Measurements from ENCODE around the gene UBXN7. TPM values are rescaled to one million over a fixed set of nuclear protein-coding genes. Genes with fewer than 3 reads are reported as not detected.

UBXN7 gene
- total RNA-seq, 1 donor from 2014 or later, result 31.2 TPM

DNA sequence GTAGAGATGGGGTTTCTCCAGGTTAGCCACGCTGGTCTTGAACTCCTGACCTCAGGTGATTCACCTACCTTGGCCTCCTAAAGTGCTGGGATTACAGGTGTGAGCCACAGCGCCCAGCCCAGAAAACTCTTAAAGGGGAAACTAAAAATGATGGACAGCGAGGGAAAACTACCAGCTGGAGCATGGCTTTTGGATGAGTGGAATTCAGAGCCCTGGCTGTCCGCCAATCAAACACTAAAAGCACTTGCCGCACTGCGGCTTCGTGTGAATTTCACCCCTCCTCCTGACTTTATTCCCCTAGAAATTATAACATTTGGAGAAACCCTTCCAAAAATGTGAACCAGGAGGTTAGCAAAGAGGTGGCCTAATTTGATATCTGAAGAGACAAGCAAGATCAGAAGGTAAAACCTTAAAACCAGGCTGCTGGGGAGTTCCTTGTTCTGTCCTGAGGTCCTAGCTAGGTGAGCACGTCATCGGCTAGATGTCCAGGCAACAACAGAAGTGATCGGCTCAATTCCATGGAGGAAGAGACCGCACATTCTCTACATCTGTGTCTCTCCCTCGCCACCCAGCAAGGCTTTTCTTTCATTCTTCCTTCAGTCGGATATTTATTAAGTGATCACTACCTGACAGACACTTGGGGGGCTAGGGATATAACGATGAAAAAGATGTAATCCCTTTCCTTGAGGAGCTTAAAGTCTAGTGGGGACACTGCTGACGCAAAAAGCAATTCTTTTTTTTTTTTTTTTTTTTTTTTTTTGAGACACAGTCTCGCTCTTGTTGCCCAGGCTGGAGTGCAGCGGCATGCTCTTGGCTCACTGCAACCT is 95.7 kb downstream of the UBXN7 start:
- TF ChIP-seq, protein P1, sequence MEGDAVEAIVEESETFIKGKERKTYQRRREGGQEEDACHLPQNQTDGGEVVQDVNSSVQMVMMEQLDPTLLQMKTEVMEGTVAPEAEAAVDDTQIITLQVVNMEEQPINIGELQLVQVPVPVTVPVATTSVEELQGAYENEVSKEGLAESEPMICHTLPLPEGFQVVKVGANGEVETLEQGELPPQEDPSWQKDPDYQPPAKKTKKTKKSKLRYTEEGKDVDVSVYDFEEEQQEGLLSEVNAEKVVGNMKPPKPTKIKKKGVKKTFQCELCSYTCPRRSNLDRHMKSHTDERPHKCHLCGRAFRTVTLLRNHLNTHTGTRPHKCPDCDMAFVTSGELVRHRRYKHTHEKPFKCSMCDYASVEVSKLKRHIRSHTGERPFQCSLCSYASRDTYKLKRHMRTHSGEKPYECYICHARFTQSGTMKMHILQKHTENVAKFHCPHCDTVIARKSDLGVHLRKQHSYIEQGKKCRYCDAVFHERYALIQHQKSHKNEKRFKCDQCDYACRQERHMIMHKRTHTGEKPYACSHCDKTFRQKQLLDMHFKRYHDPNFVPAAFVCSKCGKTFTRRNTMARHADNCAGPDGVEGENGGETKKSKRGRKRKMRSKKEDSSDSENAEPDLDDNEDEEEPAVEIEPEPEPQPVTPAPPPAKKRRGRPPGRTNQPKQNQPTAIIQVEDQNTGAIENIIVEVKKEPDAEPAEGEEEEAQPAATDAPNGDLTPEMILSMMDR (IDR thresholded peaks at IDR 0.05; ENCODE audit: borderline replicate concordance), result no peak
- Histone ChIP-seq H3K4me3 (no peak overlapping the region), H3K36me3 (no peaks in the 10 kb centered on the region), H3K27me3 (ENCODE audit: low read depth) (peaks cover 17% of the 10 kb centered on the region), H3K27ac (replicated peaks) (no peak overlapping the region), H3K9me3 (replicated peaks) (peaks cover 8% of the 10 kb centered on the region), H3K4me1 (no peaks in the 10 kb centered on the region)
- intact Hi-C loops (cut with micrococcal nuclease), result no loop called here
- no peak for DNase-seq

DNA sequence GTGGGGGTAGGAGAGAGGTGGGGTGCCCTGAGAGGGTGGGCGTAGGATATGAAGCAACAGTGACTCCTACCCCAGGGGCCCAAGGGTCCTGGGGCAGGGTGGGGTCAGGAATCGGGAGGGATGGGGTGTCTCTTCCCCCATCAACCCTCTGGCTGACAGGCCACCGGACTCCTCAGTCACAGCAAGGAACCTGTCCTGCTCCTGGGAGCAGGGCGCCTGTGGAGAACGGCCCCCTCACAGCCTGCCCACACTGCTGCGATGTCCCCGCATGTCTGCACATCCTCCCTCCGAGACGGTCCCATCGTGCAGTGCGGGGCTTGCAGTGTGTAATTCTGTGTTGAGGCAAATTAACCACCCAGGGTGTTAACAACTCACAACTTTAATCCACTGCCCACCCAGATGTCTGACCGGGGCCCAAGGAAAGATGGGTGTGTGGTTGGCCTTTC is 96.7 kb downstream of the UBXN7 start:
- TF ChIP-seq, protein P1 (IDR thresholded peaks at IDR 0.05; ENCODE audit: borderline replicate concordance), result no peak
- intact Hi-C loops (cut with micrococcal nuclease), result no loop called here
- H3K9me3 ChIP-seq (replicated peaks), result peaks cover 8% of the 10 kb centered on the region
- no peak overlapping the region for H3K27ac ChIP-seq (replicated peaks)
- no peaks in the 10 kb centered on the region for H3K36me3 ChIP-seq
- H3K4me1 ChIP-seq, result no peaks in the 10 kb centered on the region
- H3K4me3 ChIP-seq, result no peak overlapping the region
- H3K27me3 ChIP-seq (ENCODE audit: low read depth), result peaks cover 20% of the 10 kb centered on the region
- no peak for DNase-seq

DNA sequence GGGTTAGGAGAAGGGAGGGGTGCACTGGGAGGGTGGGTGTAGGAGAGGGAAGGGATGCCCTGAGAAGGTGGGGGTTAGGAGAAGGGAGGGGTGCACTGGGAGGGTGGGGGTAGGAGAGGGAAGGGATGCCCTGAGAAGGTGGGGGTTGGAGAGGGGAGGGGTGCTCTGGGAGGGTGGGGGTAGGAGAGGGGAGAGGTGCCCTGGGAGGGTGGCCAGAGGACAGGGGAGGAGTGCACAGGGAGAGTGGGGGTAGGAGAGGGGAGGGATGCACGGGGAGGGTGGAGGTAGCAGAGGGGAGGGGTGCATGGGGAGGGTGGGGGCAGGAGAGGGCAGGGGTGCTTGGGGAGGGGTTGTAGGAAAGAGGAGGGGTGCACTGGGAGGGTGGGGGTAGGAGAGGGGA is 97.2 kb downstream of the UBXN7 start:
- TF ChIP-seq, protein P1 (IDR thresholded peaks at IDR 0.05; ENCODE audit: borderline replicate concordance), result no peak
- no peak for DNase-seq
- H3K36me3 ChIP-seq, result no peaks in the 10 kb centered on the region
- no peaks in the 10 kb centered on the region for H3K4me1 ChIP-seq
- intact Hi-C loops (cut with micrococcal nuclease), result no loop called here
- no peak overlapping the region for H3K27ac ChIP-seq (replicated peaks)
- peaks cover 20% of the 10 kb centered on the region for H3K27me3 ChIP-seq (ENCODE audit: low read depth)
- H3K9me3 ChIP-seq (replicated peaks), result peaks cover 8% of the 10 kb centered on the region
- H3K4me3 ChIP-seq, result no peak overlapping the region

DNA sequence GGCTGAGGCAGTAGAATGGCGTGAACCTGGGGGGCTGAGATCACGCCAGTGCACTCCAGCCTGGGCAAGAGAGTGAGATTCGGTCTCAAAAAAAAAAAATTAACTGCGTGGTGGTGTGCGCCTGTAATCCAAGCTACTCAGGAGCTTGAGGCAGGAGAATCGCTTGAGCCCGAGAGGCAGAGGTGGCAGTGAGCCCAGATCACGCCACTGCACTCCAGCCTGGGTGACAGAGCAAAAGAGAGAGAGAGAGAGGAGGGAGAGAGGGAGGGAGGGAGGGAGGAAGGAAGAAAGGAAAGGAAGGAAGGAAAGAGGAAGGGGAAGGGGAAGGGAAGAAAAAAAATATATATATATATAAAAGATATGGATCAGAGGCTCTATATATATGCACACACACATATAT is 100.1 kb downstream of the UBXN7 start:
- no peak for DNase-seq
- no peak overlapping the region for H3K4me3 ChIP-seq
- peaks cover 20% of the 10 kb centered on the region for H3K27me3 ChIP-seq (ENCODE audit: low read depth)
- no peaks in the 10 kb centered on the region for H3K4me1 ChIP-seq
- H3K9me3 ChIP-seq (replicated peaks), result no peaks in the 10 kb centered on the region
- intact Hi-C loops (cut with micrococcal nuclease), result no loop called here
- TF ChIP-seq, protein P1 (IDR thresholded peaks at IDR 0.05; ENCODE audit: borderline replicate concordance), result no peak
- no peaks in the 10 kb centered on the region for H3K36me3 ChIP-seq
- H3K27ac ChIP-seq (replicated peaks), result no peak overlapping the region

DNA sequence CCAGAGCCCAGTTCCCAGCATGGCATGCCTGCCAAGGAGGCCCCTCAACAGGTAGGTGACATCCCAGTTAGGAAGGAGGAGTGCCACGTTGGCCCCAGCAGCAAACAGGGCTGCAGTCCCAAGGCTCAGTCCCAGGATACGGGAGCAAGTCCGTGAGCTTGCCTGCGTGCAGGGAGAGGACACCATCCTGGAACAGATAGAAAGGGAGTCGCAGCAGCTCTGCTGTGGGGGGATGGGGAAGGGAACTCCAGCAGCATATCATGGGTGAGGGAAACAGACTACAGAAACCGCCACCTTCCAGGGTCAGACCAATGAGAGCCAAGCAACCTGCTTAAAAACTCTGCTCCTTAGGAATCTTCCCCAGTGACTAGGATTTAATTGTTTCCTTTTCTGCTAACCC is 104.8 kb downstream of the UBXN7 start:
- Histone ChIP-seq H3K36me3 (no peaks in the 10 kb centered on the region), H3K27me3 (ENCODE audit: low read depth) (peaks cover 10% of the 10 kb centered on the region), H3K27ac (replicated peaks) (no peak overlapping the region), H3K9me3 (replicated peaks) (no peaks in the 10 kb centered on the region), H3K4me3 (no peak overlapping the region), H3K4me1 (no peaks in the 10 kb centered on the region)
- intact Hi-C loops (cut with micrococcal nuclease), result no loop called here
- no peak for DNase-seq
- TF ChIP-seq, protein P1 (IDR thresholded peaks at IDR 0.05; ENCODE audit: borderline replicate concordance), result no peak

Measured in left ventricle myocardium inferior (tissue), 1 donor.